ENCODE measurements around the gene CCDC85A.

- no peak for TF ChIP-seq YY1 (IDR thresholded peaks at IDR 0.05; ENCODE audit: low read depth, low read length)
- TF ChIP-seq NRF1 (IDR thresholded peaks at IDR 0.05; ENCODE audit: low read depth, low read length): no peak
- TF ChIP-seq CTCF (IDR thresholded peaks at IDR 0.05; ENCODE audit: control extremely low read depth in 1 of 3, insufficient read depth in 1 of 3, low read depth in 1 of 3, low read length in 3 of 3): no peak
- TF ChIP-seq JUND (IDR thresholded peaks at IDR 0.05; ENCODE audit: low read length): no peak
- no peak for TF ChIP-seq TAF1 (IDR thresholded peaks at IDR 0.05; ENCODE audit: low read depth, low read length)
- no peak for TF ChIP-seq POU5F1 (IDR thresholded peaks at IDR 0.05; ENCODE audit: low read depth, low read length)
These were observed 107.9 kb downstream of the CCDC85A start for GRCh38 chr2:56291711-56292110.

All from H1 (cell line).